ENCODE results near the gene RNF31.

- no peak for TF ChIP-seq EP300 (conservative IDR thresholded peaks at IDR 0.05; ENCODE audit: poor library complexity, severe bottlenecking)
- TF ChIP-seq, protein P1, sequence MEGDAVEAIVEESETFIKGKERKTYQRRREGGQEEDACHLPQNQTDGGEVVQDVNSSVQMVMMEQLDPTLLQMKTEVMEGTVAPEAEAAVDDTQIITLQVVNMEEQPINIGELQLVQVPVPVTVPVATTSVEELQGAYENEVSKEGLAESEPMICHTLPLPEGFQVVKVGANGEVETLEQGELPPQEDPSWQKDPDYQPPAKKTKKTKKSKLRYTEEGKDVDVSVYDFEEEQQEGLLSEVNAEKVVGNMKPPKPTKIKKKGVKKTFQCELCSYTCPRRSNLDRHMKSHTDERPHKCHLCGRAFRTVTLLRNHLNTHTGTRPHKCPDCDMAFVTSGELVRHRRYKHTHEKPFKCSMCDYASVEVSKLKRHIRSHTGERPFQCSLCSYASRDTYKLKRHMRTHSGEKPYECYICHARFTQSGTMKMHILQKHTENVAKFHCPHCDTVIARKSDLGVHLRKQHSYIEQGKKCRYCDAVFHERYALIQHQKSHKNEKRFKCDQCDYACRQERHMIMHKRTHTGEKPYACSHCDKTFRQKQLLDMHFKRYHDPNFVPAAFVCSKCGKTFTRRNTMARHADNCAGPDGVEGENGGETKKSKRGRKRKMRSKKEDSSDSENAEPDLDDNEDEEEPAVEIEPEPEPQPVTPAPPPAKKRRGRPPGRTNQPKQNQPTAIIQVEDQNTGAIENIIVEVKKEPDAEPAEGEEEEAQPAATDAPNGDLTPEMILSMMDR (IDR thresholded peaks at IDR 0.05; ENCODE audit: poor library complexity, severe bottlenecking) = no peak
- no peak for TF ChIP-seq RAD21 (conservative IDR thresholded peaks at IDR 0.05)
- no peak for TF ChIP-seq REST (IDR thresholded peaks at IDR 0.05; ENCODE audit: borderline replicate concordance)
- TF ChIP-seq POLR2AphosphoS5 (IDR thresholded peaks at IDR 0.05) = no peak
- TF ChIP-seq EZH2 (IDR thresholded peaks at IDR 0.05; ENCODE audit: borderline replicate concordance, insufficient read depth, low read length, poor library complexity, severe bottlenecking) = no peak
- no peak for TF ChIP-seq SMC3 (conservative IDR thresholded peaks at IDR 0.05; ENCODE audit: poor library complexity)
- TF ChIP-seq TAF1 (IDR thresholded peaks at IDR 0.05; ENCODE audit: low read depth) = no peak
- TF ChIP-seq MXI1 (conservative IDR thresholded peaks at IDR 0.05; ENCODE audit: poor library complexity, severe bottlenecking) = no peak
These were observed 25.1 kb downstream of the RNF31 start for GRCh38 chr14:24172261-24172860.

Measured in neural cell (in vitro differentiated cells).